NCI-H2107 treated with DMSO at 0.1 percent for 48 hours (cell line): ENCODE measurements around the gene TRIP10.
"Not testable (repeated sequence)": the region's sequence is repeated elsewhere in the genome, so short reads cannot be mapped to it uniquely, and the experiment has no call there.

ENCODE experiments used
- DNase-seq: peaks from one replicate; lab custom pipeline; 2025; ENCODE audit not compliant: unreplicated experiment; lab: John Stamatoyannopoulos, UW

TRIP10 gene

DNA sequence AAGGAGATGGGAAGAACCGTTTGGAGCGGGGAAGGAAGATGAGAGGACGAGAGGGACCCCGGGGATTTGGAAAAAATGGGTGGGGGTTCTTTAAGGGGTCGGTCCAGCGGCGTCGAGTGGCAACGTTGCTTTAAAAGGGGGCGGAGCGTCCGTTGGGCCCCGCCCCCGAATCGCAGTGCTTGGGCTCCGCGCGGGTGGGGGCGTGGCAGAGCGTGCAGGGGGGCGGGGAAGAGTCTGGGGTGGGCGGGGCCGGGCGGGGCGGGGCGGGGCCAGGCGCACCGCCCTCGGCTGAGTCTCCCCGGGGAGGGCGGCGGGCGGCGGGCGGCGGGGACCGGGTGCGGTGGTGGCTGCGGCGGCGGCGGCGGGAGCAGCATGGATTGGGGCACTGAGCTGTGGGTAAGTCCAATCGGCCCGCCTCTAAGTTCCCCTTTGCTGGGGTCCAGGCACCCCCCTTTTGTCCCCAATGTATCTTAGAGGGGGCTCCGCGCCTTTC is at the start of gene TRIP10:
Gene TRIP10, plus strand, starts transcription at position 291 of the 493 bp plus-strand sequence. Its CDS starts 82 bp downstream, at position 373.
- no peak for DNase-seq

- DNase-seq: no peak
These were observed 49.2 kb upstream of the TRIP10 start for GRCh38 chr19:6690160-6690885.

DNA sequence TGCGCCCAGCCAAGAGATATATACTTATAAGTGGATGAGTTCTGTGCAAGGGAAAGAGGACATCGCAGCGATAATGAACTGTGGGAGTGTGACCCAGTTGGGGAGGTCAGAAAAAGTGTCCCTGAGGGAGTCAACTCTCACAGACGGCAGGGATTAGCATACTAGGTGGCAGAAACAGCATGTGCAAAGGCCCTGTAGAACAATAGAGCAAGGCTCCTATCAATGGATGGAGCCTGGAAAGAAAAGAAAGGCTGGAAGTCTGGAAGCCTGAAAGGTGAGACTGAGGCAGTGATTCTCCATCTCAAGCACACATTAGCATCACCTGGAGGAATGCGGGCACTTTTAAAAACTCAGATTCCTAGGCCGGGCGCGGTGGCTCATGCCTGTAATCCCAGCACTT is 48.1 kb upstream of the TRIP10 start:
- DNase-seq: no peak

DNA sequence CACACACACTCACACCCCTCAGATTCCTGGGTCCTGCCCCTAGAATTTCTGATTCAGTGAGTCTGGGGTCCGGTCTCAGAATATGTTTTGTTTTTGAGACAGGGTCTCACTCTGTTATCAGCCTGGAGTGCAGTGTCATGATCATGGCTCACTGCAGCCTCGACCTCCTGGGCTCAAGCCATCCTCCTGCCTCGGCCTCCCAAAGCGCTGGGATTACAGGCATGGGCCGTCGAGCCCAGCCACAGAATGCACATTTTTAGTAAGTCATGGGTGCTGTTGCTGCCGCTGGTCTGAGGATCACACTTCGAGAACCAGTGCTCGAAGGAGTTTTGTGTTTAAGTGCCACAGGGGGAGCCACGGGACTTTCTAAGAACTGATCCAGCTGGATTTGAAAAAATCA is 47.5 kb upstream of the TRIP10 start:
- DNase-seq: no peak

DNA sequence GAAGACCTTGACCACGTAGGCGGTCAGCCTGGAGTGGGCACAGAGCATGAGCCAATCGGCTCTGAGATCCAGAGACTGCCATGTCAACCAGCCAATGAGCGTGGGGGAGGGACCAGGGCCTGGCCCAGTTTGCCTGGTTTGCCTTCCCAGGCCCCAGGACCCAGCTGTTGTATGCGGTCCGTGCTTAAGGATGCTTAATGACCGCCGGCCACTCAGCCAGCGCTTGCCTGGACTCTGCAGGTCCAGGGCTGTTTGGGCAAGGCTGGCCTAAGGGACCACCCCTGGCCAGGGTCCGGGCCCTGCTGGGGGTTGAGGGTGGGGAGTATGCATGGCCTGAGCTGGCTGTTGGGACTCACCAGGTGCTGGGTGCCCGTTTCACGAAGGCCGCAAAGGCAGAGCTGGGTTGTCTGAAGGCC is 46.4 kb upstream of the TRIP10 start:
- no peak for DNase-seq

DNA sequence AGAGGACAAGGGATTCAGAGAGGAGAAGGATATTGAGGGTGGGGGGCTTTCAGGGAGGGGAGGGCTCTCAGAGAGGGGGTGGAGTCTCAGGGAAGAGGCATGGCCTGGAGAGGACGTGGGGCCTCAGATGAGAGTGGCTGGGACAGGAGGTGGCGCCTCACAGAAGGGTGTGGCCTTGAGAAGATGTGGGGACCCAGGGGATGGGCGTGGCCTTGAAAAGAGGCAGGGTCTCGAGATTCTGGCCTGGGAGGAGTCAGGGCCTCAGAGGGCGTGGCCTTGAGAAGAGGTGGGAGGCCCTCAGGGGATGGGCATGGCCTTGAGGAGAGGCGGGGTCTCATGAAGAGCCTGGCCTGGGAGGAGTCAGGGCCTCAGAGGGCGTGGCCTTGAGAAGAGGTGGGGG is 45.8 kb upstream of the TRIP10 start:
- no peak for DNase-seq

GRCh38 chr19:6694147-6694815 is 45.2 kb upstream of the TRIP10 start:
- DNase-seq: no peak

GRCh38 chr19:6696239-6696820 is 43.1 kb upstream of the TRIP10 start:
- no peak for DNase-seq

GRCh38 chr19:6697291-6697690 is 42.2 kb upstream of the TRIP10 start:
- DNase-seq: no peak

GRCh38 chr19:6699935-6700334 is 39.5 kb upstream of the TRIP10 start:
- DNase-seq: no peak

- DNase-seq: no peak
These were observed 38.7 kb upstream of the TRIP10 start for GRCh38 chr19:6700586-6701316.

DNA sequence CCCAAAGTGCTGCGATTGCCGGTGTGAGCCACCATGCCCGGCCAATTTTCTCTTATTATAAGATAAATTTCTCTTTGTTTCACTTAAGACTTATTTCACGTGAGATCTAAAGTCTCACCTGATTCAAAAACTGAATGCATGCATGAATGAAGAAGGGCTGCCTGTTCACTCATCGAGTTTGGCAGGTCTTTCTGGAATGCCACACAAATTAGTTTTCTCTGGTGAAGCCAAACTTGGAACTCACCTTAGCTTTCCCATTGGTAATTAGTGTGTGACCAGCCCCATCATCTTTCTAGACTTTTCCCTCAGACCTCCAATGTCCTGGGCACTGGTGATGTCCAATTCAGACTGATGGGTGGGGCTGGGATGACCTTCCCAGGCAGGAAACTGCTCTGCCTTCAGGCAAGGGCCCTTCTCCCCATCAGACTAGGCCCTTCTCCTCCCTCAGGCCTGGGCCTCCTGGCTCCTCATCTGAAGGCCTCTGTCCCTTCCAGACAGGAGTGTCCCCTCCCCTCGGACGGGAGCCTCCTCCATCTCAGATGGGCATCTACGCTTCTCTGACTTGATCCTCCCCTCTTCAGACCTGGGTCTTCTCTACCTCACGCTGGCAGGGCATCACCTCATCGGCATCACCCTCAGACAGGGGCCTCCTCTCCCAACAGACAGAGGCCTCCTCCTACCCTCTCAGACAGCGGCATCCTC is 33.4 kb upstream of the TRIP10 start:
- DNase-seq: no peak

GRCh38 chr19:6706633-6706958 is 32.9 kb upstream of the TRIP10 start:
- no peak for DNase-seq

DNA sequence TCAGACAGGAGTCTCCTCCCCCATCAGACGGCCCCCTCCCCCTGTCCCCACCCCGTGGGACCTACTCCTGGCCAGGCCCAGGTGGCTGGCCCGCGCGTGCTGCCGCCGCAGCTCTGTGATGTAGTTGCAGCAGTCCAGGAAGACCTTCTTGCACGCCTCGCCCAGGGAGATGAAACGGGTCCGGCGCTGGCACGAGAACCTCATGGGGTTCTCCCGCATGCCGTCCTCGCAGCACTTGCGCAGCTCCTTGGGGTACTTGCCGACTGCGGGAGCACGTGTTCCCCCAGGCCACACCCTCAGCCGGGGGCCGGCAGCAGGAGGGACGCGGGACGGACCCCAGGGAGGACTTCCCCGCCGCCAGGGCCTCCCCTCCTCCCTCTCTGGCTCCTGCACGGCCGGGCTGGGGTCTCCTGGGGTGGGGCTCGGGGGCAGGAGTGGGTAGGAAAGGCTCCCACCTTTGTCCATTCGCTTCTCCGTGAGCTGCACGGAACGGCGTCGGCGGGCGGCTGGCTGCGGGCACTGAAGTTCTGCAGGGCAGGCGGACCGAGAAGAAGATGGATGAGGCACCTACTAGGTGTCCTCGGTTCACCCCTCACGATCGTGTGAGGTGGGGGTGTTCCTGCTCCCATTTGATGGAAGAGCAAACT is 32.3 kb upstream of the TRIP10 start:
- no peak for DNase-seq

DNA sequence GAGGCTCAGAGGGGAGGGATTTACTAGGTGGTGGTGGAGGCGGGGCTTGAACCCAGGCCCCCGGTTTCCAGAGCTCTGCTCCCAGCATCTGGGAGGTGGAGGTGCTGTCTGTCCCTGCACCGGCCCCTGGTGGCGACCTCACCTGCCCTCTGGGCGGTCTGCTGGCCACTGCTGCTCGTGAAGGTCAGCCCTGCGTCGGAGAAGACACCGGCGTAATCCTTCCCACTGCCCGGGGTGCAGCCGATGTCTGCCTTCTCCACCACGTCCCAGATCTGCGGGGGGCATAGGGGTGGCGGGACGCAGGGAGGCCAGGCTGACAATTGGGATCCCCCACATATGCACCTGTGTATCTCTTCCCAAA is 31.8 kb upstream of the TRIP10 start:
- no peak for DNase-seq

GRCh38 chr19:6708346-6708745 is 31.1 kb upstream of the TRIP10 start:
- DNase-seq: no peak

DNA sequence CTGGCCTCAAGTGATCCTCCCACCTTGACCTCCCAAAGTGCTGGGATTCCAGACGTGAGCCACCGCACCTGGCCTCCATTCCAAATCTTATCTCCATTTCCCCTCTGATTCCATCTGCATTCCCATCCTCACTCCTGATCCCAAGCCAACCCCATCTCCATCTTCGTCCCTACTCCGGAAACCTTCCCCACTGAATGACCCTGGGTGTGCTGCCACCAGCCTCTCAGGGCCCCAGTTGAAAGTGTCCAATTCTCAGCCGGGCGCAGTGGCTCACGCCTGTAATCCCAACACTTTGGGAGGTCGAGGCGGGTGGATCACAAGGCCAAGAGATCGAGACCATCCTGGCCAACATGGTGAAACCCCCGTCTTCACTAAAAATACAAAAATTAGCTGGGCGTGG is 30.6 kb upstream of the TRIP10 start:
- DNase-seq: not testable (repeated sequence)

DNA sequence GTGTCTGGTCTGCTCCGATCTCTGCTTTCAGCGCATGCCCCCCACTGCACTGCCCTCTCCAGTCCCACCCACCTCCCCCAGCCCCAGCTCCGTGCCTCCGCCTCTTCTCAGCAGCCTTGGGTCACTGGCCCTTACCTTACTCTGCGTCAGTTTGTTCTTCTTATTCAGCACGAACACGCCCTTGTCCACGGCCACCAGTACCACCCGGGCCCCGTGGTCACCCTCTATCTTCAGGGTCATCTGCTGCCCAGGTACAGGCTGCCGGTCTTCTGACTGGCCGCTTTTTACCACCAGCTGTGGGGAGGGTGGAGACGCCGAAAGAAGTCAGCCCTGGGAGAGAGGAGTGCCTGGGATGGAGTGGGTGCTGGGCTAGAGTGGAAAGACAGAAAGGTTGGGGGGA is 29.9 kb upstream of the TRIP10 start:
- no peak for DNase-seq

- DNase-seq: no peak
These were observed 29.0 kb upstream of the TRIP10 start for GRCh38 chr19:6710273-6711077.

- DNase-seq: no peak
These were observed 28.5 kb upstream of the TRIP10 start for GRCh38 chr19:6711078-6711361.
